ENCODE data around the gene CDH23. TPM values are rescaled to one million over a fixed set of nuclear protein-coding genes. Genes with fewer than 3 reads are reported as not detected.

CDH23 gene
- total and polyA plus RNA-seq, 2 of the 8 experiments (the other 6 are each of a cell fraction or from before 2014, with no cell fraction given) = 1.9 to 4.9 TPM

GRCh38 chr10:71778071-71778825, 381.5 kb downstream of the CDH23 start:
- no peak for FAIRE-seq
- Histone ChIP-seq H3K9me3 (ENCODE audit: insufficient read depth in 2 of 2, low read depth in 1 of 2, low read length in 1 of 2) (0 out of 4 replicates have a peak, but pooled peaks cover 0 to 6% of the 10 kb centered on the region in 2 experiments), H2BK12ac (ENCODE audit: low read depth, low read length) (no peak overlapping the region), H4K8ac (ENCODE audit: extremely low read depth, insufficient read depth, low read length) (no peak overlapping the region), H3K18ac (ENCODE audit: extremely low read depth, low read length) (no peak overlapping the region), H3K9ac (replicated peaks in 1 of 4; ENCODE audit: extremely low read depth in 1 of 4, low read depth in 3 of 4, low read length in 3 of 4) (no peak overlapping the region), H2BK120ac (replicated peaks; ENCODE audit: low read depth, low read length) (no peak overlapping the region), H3K14ac (ENCODE audit: insufficient read length) (no peak overlapping the region), H2AK5ac (ENCODE audit: low read depth, low read length) (no peak overlapping the region), H3K36me3 (ENCODE audit: control insufficient read depth in 2 of 4, insufficient read depth in 4 of 4, low read length in 3 of 4) (no peaks in the 10 kb centered on the region), H4K5ac (ENCODE audit: insufficient read length, low read depth, low read length) (no peak overlapping the region), H3K56ac (replicated peaks; ENCODE audit: insufficient read length, low read depth, low read length) (no peak overlapping the region), H4K91ac (replicated peaks; ENCODE audit: insufficient read length, low read length) (no peak overlapping the region), H3K4me3 (ENCODE audit: extremely low read depth in 1 of 4, insufficient read depth in 2 of 4, low read depth in 3 of 4, low read length in 4 of 4) (no peak overlapping the region), H3K23me2 (ENCODE audit: low read depth, low read length) (no peaks in the 10 kb centered on the region; the same call in 1 of the 2 replicates), H2BK5ac (ENCODE audit: low read depth, low read length) (no peak overlapping the region), H2AFZ (ENCODE audit: low read length) (no peak overlapping the region), H3K27ac (ENCODE audit: low read depth, low read length) (no peak overlapping the region), H2BK15ac (ENCODE audit: low read length) (no peak overlapping the region), H3K27me3 (replicated peaks in 1 of 4; ENCODE audit: control insufficient read depth in 3 of 4, extremely low read depth in 1 of 4, insufficient read depth in 3 of 4, low read length in 3 of 4) (peaks cover 0 to 8% (median 4%) of the 10 kb centered on the region in 4 experiments; a peak in 4 of 7 replicates), H3K79me2 (ENCODE audit: control insufficient read depth in 1 of 2, insufficient read depth in 2 of 2, low read length in 2 of 2) (no peaks in the 10 kb centered on the region), H4K20me1 (replicated peaks in 1 of 2; ENCODE audit: control insufficient read depth in 1 of 2, insufficient read depth in 2 of 2, low read length in 2 of 2) (no peaks in the 10 kb centered on the region), H3K4me1 (replicated peaks in 1 of 4; ENCODE audit: control insufficient read depth in 3 of 4, insufficient read depth in 4 of 4, low read length in 3 of 4) (peaks cover 0 to 6% (median 3%) of the 10 kb centered on the region in 4 experiments; a peak in 5 of 7 replicates), H3K23ac (ENCODE audit: insufficient read length) (no peak overlapping the region), H3K4ac (replicated peaks; ENCODE audit: insufficient read length, low read depth, low read length) (no peak overlapping the region), H2BK20ac (ENCODE audit: low read length) (no peak overlapping the region), H3K4me2 (ENCODE audit: insufficient read depth in 1 of 2, low read depth in 2 of 2, low read length in 2 of 2) (no peak overlapping the region), H3K79me1 (ENCODE audit: low read depth, low read length) (no peaks in the 10 kb centered on the region; the same call in 1 of the 2 replicates)
- ChIA-PET POLR2A (ENCODE audit: partially characterized antibody) (no interaction called here), CTCF (ENCODE audit: partially characterized antibody) (interaction anchor here (0.7 to 7.1 kb wide), 6 partner anchors 8 to 53 kb away, joined by 3 to 44 read pairs (median 3); no protein-coding TSS in a partner anchor)
- DNase-seq (ENCODE audit: low read depth in 1 of 2, low spot score in 2 of 2) = no peak
- WGBS, 2 experiments (ENCODE audit: extremely low coverage in 1 of 2, insufficient coverage in 1 of 2, insufficient read length in 1 of 2, insufficient replicate concordance in 2 of 2, low coverage in 1 of 2, low lambda C conversion rate in 2 of 2, missing lambda C conversion rate in 1 of 2) = 94% methylated on average over 11 of the region's 11 CpGs; no CpG with 5 or more reads in 1 of the 2 experiments
- TF ChIP-seq MAFK (IDR thresholded peaks at IDR 0.05; ENCODE audit: low read depth, low read length) (no peak), CTCF (IDR thresholded peaks at IDR 0.05; ENCODE audit: control extremely low read depth in 1 of 3, insufficient read depth in 1 of 3, low read depth in 1 of 3, low read length in 3 of 3) (no peak), EZH2 (IDR thresholded peaks at IDR 0.05; ENCODE audit: low read depth, low read length, severe bottlenecking) (no peak), SRF (IDR thresholded peaks at IDR 0.05; ENCODE audit: low read depth, low read length) (no peak), ZNF274 (IDR thresholded peaks at IDR 0.05; ENCODE audit: borderline replicate concordance, extremely low read depth, low read length) (no peak), USF2 (IDR thresholded peaks at IDR 0.05; ENCODE audit: low read length) (no peak), TAF1 (IDR thresholded peaks at IDR 0.05; ENCODE audit: low read depth, low read length) (no peak), RXRA (IDR thresholded peaks at IDR 0.05; ENCODE audit: insufficient read depth, low read depth, low read length) (no peak)
